ENCODE data around the gene EREG.

DNA sequence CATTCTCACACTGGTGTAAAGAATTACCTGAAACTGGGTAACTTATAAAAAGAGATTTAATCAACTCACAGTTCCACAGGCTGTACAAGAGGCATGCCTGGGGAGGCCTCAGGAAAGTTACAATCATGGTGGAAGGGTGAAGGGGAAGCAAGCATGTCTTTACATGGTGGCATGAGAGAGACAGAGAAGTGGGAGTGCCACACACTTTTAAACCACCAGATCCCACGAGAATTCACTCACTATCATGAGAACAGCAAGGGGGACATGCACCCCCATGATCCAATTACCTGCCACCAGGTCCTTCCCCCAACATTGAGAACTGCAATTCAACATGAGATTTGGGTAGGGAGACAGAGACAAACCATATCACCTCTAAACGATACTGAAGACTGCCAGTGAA lies 33.7 kb upstream of the EREG start:
- TF ChIP-seq POLR2A (IDR thresholded peaks at IDR 0.05; ENCODE audit: low read depth, low read length) (no peak), POLR2AphosphoS5 (IDR thresholded peaks at IDR 0.05; ENCODE audit: low read depth, low read length) (no peak), PAX5 (IDR thresholded peaks at IDR 0.05; ENCODE audit: insufficient read depth, low read length, severe bottlenecking) (no peak), TAF1 (IDR thresholded peaks at IDR 0.05; ENCODE audit: low read depth, low read length) (no peak)

All from GM12891 (cell line).